Esophagus squamous epithelium (tissue), 4 donors: ENCODE results near the gene KRTAP10-1.

Source experiments
- CTCF ChIP-seq, 6 experiments: fragments of 450-650 bp in 4 of 6; fragments of 200-600 bp in 2 of 6; sonication (generic) in 2 of 6; IDR thresholded peaks; one replicate each; pipeline ENCODE4 v1.5.1; 2016 to 2019; ENCODE audit warnings: antibody characterized with exemption in 6 of 6, mild to moderate bottlenecking in 4 of 6, moderate library complexity in 4 of 6
- POLR2A ChIP-seq, 4 donors: fragments of 450-650 bp; IDR thresholded peaks; one replicate each; pipeline ENCODE4 v1.6.1; 2017; ENCODE audit warnings: antibody characterized with exemption in 4 of 4, mild to moderate bottlenecking in 4 of 4, moderate library complexity in 3 of 4

DNA sequence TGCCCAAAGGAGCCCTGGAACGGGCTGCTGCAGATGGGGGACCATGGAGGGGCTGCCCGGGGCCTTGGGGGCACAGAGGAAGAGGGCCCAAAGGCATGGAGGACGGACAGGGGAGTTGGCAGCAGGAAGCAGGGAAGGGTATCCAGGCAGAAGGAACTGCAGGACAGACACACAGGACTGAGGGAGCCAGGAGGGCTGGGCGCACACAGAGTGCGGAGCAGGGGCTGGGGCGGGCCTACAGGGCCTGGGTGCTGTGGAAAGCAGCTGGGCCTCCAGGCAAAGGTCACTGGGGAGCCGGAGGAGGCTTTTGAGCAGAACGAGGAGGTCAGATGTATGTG is 28.1 kb downstream of the KRTAP10-1 start:
- TF ChIP-seq CTCF (IDR thresholded peaks at IDR 0.05) (no peak), POLR2A (IDR thresholded peaks at IDR 0.05) (no peak)
